Spleen (tissue), 7 donors: ENCODE results near the gene RNF6.

Experiments used
- CTCF ChIP-seq, 11 experiments: fragments of 200-600 bp in 7 of 11; fragments of 450-650 bp in 4 of 11; sonication (generic) in 4 of 11; IDR thresholded peaks in 8 of 11; conservative IDR thresholded peaks in 3 of 11; 1 replicate in 7 of 11; 2 replicates in 4 of 11; pipeline versions ENCODE4 v1.4.0 to v1.8.0; 2016 to 2021; ENCODE audit warnings: antibody characterized with exemption in 11 of 11, inconsistent platforms in 4 of 11, mild to moderate bottlenecking in 1 of 11
- POLR2A ChIP-seq, 3 donors: fragments of 450-650 bp; IDR thresholded peaks; one replicate each; pipeline ENCODE4 v1.5.1; 2017; ENCODE audit warnings: antibody characterized with exemption in 3 of 3, mild to moderate bottlenecking in 1 of 3
- donor health status: DM: no; HTN: no; CAD: no; lungs with moderate emphysema.
- donor health status: DM: no; HTN: no; CAD: no.
- donor health status: DM: no; HTN: no; CAD: no.

- TF ChIP-seq CTCF (IDR thresholded peaks at IDR 0.05 in 8 of 11, conservative IDR thresholded peaks at IDR 0.05 in 3 of 11) = no peak
- TF ChIP-seq POLR2A (IDR thresholded peaks at IDR 0.05) = no peak
These were observed 58.3 kb downstream of the RNF6 start for GRCh38 chr13:26163812-26164211.
